ENCODE data around the gene TKTL1.

Gene TKTL1

DNA sequence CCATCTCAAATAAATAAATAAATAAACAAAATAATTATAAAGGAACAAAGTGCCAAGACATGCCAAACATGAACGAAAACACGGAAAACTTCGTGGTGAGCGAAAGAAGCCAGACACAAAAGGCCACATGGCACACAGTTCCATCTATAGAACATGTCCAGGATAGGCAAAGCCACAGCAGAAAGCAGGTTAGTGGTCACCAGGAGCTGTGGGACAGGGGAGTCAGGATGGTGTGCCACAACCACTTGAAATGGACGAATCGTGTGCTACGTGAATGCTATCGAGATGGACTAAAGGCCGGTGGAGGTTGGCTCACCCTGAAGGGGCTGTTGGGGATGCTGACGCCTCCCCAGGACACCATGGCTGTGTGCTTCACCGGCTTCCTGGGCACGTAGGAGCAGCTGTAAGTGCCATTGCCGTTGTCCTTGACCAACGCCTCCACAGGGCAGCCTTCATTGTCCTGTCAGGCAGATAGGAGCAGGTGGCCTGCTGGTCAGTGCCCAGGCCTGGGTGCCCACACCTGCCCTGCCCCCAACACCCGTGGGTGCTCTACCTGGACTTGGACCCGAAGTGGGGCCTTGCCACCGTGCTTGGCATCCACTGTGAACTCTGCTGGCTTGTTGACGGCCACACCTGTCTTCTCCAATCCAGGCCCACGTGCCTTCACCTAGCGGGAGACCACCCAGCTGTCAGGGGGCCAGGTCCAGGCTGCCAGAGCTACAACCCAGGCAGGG is 68.3 kb downstream of the TKTL1 start:
- Histone ChIP-seq H3K4me2 (ENCODE audit: low read length) (no peak overlapping the region), H3K79me2 (ENCODE audit: low read length) (peaks cover 28% of the 10 kb centered on the region), H3K4me1 (ENCODE audit: low read length) (peaks cover 4% of the 10 kb centered on the region), H3K9me3 (ENCODE audit: insufficient read depth, low read length) (no peaks in the 10 kb centered on the region), H3K27me3 (ENCODE audit: low read depth, low read length) (no peaks in the 10 kb centered on the region), H3K36me3 (replicated peaks; ENCODE audit: low read depth, low read length) (peaks cover 42% of the 10 kb centered on the region), H3K4me3 (ENCODE audit: low read length) (no peak overlapping the region), H3K9ac (ENCODE audit: low read length) (no peak overlapping the region), H2AFZ (ENCODE audit: low read depth, low read length) (no peak overlapping the region), H4K20me1 (ENCODE audit: insufficient read depth, low read length) (peaks cover 19% of the 10 kb centered on the region; the same call in 1 of the 2 replicates), H3K27ac (ENCODE audit: low read length) (no peak overlapping the region)
- no peak for TF ChIP-seq EZH2phosphoT487 (IDR thresholded peaks at IDR 0.05; ENCODE audit: low read depth)

DNA sequence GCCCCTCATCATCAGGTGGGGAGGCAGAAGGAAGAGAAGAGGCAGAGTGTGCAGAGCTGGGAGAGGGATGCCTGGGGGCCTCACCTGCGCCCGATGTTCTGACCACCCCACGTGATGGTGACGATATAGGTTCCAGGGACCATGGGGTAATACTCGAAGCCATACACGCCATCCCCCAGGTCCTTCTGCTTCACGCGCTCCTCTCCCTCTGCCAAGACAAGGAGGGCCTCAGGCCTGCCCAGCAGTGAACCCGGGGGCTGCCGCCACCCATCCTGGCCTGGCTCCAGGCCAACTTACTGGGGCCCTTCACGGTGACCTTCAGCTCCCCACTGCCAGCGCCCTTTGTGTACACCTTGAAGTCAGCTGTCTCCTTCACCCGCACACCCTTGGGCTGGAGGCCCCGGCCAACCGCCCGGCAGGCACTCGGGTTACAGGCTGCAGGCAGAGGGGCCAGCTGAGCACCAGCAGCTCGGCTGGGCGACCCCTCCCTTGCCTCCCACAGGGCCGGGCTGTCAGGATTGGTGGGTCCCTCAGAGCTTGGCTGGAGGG is 69.5 kb downstream of the TKTL1 start:
- H2AFZ ChIP-seq (ENCODE audit: low read depth, low read length), result no peak overlapping the region
- peaks cover 40% of the 10 kb centered on the region for H3K79me2 ChIP-seq (ENCODE audit: low read length)
- no peak overlapping the region for H3K9ac ChIP-seq (ENCODE audit: low read length)
- H3K36me3 ChIP-seq (replicated peaks; ENCODE audit: low read depth, low read length), result peaks cover 41% of the 10 kb centered on the region
- TF ChIP-seq, protein P1, sequence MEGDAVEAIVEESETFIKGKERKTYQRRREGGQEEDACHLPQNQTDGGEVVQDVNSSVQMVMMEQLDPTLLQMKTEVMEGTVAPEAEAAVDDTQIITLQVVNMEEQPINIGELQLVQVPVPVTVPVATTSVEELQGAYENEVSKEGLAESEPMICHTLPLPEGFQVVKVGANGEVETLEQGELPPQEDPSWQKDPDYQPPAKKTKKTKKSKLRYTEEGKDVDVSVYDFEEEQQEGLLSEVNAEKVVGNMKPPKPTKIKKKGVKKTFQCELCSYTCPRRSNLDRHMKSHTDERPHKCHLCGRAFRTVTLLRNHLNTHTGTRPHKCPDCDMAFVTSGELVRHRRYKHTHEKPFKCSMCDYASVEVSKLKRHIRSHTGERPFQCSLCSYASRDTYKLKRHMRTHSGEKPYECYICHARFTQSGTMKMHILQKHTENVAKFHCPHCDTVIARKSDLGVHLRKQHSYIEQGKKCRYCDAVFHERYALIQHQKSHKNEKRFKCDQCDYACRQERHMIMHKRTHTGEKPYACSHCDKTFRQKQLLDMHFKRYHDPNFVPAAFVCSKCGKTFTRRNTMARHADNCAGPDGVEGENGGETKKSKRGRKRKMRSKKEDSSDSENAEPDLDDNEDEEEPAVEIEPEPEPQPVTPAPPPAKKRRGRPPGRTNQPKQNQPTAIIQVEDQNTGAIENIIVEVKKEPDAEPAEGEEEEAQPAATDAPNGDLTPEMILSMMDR (IDR thresholded peaks at IDR 0.05; ENCODE audit: low read depth, low read length), result no peak
- TF ChIP-seq EZH2phosphoT487 (IDR thresholded peaks at IDR 0.05; ENCODE audit: low read depth), result no peak
- no peaks in the 10 kb centered on the region for H3K9me3 ChIP-seq (ENCODE audit: insufficient read depth, low read length)
- peaks cover 8% of the 10 kb centered on the region for H3K4me1 ChIP-seq (ENCODE audit: low read length)
- peaks cover 23% of the 10 kb centered on the region for H4K20me1 ChIP-seq (ENCODE audit: insufficient read depth, low read length)
- H3K4me3 ChIP-seq (ENCODE audit: low read length), result no peak overlapping the region
- no peak overlapping the region for H3K27ac ChIP-seq (ENCODE audit: low read length)
- H3K4me2 ChIP-seq (ENCODE audit: low read length), result no peak overlapping the region
- no peaks in the 10 kb centered on the region for H3K27me3 ChIP-seq (ENCODE audit: low read depth, low read length)

DNA sequence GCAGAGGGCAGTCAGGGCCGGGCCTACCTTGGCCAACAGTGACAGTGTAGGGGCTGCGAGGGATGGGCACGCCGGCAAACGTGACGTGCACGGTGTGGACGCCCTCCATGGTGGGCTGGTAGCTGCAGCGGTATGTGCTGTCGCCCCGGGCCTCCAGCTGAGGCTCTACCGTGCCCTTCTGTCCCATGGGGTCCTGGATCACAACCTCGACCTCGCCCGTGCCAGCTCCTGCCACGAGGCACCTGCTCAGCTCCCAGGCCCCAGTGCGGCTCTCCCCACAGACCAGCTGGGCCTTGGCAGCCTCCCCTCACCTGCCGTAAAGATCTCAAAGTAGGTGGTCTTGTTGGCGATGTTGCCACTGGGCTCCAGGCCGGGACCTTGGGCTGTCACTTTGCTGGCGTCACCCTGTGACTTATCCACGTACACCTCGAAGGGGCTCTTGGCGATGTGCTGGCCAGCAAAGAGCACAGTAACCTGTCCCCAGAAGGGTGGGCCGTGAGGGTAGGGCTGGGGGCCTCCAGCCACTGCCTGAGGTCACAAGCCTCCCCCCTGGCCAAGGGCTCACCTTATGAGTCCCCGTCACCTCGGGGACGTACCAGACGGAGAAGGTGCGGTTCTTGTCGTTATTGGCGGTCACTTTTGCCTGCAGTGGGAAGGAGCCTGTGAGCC is 70.5 kb downstream of the TKTL1 start:
- H3K4me3 ChIP-seq (ENCODE audit: low read length), result no peak overlapping the region
- TF ChIP-seq EZH2phosphoT487 (IDR thresholded peaks at IDR 0.05; ENCODE audit: low read depth), result no peak
- TF ChIP-seq, protein P1 (IDR thresholded peaks at IDR 0.05; ENCODE audit: low read depth, low read length), result no peak
- no peaks in the 10 kb centered on the region for H3K27me3 ChIP-seq (ENCODE audit: low read depth, low read length)
- no peak overlapping the region for H3K9ac ChIP-seq (ENCODE audit: low read length)
- no peaks in the 10 kb centered on the region for H3K9me3 ChIP-seq (ENCODE audit: insufficient read depth, low read length)
- H3K4me2 ChIP-seq (ENCODE audit: low read length), result no peak overlapping the region
- H3K79me2 ChIP-seq (ENCODE audit: low read length), result peaks cover 49% of the 10 kb centered on the region
- peaks cover 43% of the 10 kb centered on the region for H3K36me3 ChIP-seq (replicated peaks; ENCODE audit: low read depth, low read length)
- peaks cover 23% of the 10 kb centered on the region for H4K20me1 ChIP-seq (ENCODE audit: insufficient read depth, low read length)
- H3K4me1 ChIP-seq (ENCODE audit: low read length), result peaks cover 8% of the 10 kb centered on the region
- H3K27ac ChIP-seq (ENCODE audit: low read length), result no peak overlapping the region
- no peak overlapping the region for H2AFZ ChIP-seq (ENCODE audit: low read depth, low read length)

DNA sequence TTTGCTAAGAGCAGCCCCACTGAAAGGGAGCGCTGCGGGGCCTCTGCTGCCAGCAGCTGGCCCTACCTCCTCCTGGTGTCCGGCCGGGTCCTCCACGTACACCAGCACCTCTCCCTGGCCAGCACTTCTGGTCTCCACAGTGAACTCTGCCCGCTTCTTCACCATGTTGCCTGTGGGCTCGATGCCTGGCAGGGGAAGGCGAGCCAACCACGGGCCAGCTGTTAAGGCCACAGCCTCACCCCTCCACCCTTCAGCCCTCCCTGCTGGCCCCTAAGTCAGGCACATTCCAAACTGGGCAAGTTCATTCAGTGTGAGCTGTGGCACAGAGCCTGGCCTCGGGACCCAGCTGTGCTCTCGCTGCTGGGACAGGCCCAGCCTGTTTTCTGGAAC is 71.1 kb downstream of the TKTL1 start:
- H3K36me3 ChIP-seq (replicated peaks; ENCODE audit: low read depth, low read length), result peaks cover 39% of the 10 kb centered on the region

More for the DNA sequence above, 71.1 kb downstream of the TKTL1 start:
- H2AFZ ChIP-seq (ENCODE audit: low read depth, low read length), result no peak overlapping the region
- peaks cover 23% of the 10 kb centered on the region for H4K20me1 ChIP-seq (ENCODE audit: insufficient read depth, low read length)
- H3K4me2 ChIP-seq (ENCODE audit: low read length), result no peak overlapping the region
- peaks cover 8% of the 10 kb centered on the region for H3K4me1 ChIP-seq (ENCODE audit: low read length)
- H3K79me2 ChIP-seq (ENCODE audit: low read length), result peaks cover 49% of the 10 kb centered on the region
- H3K9ac ChIP-seq (ENCODE audit: low read length), result no peak overlapping the region
- no peak overlapping the region for H3K4me3 ChIP-seq (ENCODE audit: low read length)
- H3K27ac ChIP-seq (ENCODE audit: low read length), result no peak overlapping the region
- no peaks in the 10 kb centered on the region for H3K9me3 ChIP-seq (ENCODE audit: insufficient read depth, low read length)
- H3K27me3 ChIP-seq (ENCODE audit: low read depth, low read length), result no peaks in the 10 kb centered on the region
- TF ChIP-seq EZH2phosphoT487 (IDR thresholded peaks at IDR 0.05; ENCODE audit: low read depth), result no peak
- TF ChIP-seq, protein P1 (IDR thresholded peaks at IDR 0.05; ENCODE audit: low read depth, low read length), result no peak

All from OCI-LY3 (cell line).